COLO829 (cell line): ENCODE results near the gene SUPT16H.
"Not testable (repeated sequence)": the region's sequence is repeated elsewhere in the genome, so short reads cannot be mapped to it uniquely, and the experiment has no call there.

Experiments
- DNase-seq: peaks from one replicate; pipeline ENCODE4 v3.0.0; 2012; ENCODE audit warnings: low spot score

The SUPT16H gene

DNA sequence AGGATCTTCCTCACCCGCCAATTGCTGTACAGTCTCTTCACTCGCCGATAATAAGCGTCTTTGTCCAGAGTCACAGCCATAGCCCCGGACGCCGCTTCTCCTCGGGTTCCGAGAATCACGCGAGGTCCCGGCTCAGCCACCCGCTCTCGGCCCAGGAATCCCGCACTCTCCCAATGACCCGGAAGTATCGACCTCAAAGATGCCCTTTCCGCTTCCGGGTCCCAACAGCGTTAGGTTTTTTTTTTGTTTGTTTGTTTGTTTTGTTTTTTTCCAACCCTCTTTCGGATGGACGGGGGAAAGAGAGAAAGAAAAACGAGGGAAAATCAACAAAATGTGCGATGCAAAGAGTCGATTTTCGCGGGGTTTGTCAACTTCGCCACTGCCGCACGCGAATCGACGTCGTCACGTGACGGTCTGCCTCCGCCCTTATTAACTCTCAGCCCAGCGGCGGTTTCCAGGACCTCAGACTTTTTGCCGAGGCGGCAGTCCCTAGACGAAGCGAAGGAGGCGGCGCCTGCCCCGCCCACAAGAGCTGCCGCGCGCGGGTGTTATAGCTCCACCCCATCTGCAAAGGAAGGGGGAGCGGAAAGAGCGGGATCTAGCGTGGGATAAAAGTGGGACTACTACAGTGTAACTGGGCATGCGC is at the start of gene SUPT16H:
Gene SUPT16H (minus strand): TSS at position 172 of the 646 bp plus-strand sequence. CDS start 92 bp downstream, at position 80.
- peak; percentile 93 for DNase-seq

DNA sequence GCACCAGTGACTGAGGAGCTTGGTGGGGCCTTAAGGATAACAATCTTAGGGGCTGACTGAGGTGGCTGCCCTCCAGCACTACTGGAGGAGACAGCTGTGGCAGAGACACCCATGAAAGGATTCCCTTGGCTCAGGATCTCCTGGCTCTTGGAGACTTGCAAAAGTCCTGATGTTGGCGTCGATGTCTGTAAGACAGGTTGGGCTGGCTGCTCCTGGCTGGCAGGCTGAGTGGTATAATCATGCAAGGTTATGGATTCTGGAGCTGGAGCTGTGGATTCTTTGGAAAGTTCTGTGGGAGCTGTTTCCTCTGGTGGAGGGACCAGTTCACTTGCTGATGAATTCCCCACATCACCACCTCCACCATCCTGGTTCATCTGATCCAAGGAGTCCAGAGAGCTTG is 47.3 kb upstream of the SUPT16H start:
- no peak for DNase-seq

- DNase-seq: no peak
These were observed 45.1 kb upstream of the SUPT16H start for GRCh38 chr14:21428930-21429329.

GRCh38 chr14:21426692-21427091 is 42.9 kb upstream of the SUPT16H start:
- no peak for DNase-seq

GRCh38 chr14:21419528-21419927 is 35.7 kb upstream of the SUPT16H start:
- no peak for DNase-seq

- no peak for DNase-seq
These were observed 31.5 kb upstream of the SUPT16H start for GRCh38 chr14:21415329-21415728.

GRCh38 chr14:21414137-21414631 is 30.4 kb upstream of the SUPT16H start:
- DNase-seq: no peak

DNA sequence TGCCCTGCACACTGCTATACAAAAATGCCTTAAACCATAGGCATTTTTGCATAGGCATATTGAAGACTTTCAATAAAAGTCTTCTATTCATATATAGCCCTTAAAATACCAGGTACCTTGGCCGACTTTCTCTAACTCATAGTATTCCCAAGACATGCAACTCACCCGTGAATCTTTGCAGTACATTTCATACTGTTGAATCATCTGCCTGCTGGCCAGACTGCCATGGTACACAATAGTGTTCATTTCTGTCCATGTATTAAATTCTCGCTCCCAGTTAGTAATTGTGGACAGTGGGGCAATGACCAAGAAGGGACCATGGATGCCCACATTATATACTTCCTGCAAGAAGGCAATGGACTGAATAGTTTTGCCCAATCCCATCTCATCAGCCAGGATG is 24.3 kb upstream of the SUPT16H start:
- DNase-seq: peak; percentile 52

DNA sequence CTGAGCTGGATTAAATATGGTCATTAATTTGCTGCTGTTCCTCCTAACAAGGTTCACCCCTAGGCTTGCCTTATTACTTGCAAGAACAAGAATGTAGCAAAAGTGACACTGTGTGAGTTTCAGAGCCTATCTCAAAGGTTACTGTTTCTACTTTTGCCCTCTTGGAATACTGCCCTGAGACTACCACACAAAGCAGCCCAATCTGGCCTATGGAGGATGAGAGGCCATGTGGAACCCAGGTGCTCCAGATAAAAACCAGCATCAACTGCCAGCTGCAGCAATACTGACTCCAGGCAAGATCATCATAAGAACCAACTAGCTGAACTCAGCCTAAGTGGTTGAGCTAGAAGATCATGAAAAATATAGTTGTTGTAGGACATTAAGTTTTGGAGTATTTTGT is 22.4 kb upstream of the SUPT16H start:
- DNase-seq: no peak

DNA sequence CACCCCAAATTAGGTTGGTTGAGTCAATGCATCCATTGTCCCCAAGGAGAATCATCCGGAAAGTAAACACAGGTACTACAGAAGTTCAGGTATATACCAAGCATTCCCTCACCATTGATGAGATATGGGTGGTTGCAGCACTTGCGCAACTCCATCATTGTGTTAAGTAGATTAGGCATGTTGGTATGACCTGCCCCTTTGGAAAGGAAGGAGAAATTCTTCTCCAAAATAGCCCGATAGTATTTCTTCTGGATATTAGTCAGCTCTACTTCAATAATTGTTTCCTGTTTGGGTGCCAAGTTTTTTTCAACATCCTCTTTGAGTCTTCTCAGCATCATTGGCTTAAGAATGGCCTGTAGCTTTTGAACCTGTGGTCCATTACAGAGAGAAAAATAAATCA is 21.3 kb upstream of the SUPT16H start:
- DNase-seq: no peak

- DNase-seq: no peak
These were observed 15.6 kb upstream of the SUPT16H start for GRCh38 chr14:21399311-21399870.

- DNase-seq: no peak
These were observed 15.1 kb upstream of the SUPT16H start for GRCh38 chr14:21398901-21399300.

DNA sequence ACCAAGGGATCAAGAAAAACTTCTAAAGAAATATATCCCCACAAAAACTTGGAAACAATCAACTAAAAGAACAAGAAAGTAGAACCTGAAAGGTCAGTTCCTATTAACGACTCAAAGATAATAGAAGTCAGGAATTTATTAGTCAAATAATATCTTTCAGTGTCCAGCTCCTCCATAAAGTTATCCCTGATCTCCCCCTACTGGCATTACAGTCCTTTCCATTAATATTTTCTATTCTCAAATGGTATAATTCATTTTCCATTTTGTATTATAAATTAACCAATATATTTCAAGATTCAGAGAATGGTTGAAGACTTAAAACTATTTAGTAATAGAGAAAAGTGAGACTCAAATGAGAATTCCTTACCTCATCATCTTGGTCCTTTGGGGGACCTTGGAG is 11.6 kb upstream of the SUPT16H start:
- no peak for DNase-seq

- DNase-seq: no peak
These were observed 1.5 kb upstream of the SUPT16H start for GRCh38 chr14:21385188-21385904.

GRCh38 chr14:21384494-21384851 is 654 bp upstream of the SUPT16H start:
- DNase-seq: no peak

DNA sequence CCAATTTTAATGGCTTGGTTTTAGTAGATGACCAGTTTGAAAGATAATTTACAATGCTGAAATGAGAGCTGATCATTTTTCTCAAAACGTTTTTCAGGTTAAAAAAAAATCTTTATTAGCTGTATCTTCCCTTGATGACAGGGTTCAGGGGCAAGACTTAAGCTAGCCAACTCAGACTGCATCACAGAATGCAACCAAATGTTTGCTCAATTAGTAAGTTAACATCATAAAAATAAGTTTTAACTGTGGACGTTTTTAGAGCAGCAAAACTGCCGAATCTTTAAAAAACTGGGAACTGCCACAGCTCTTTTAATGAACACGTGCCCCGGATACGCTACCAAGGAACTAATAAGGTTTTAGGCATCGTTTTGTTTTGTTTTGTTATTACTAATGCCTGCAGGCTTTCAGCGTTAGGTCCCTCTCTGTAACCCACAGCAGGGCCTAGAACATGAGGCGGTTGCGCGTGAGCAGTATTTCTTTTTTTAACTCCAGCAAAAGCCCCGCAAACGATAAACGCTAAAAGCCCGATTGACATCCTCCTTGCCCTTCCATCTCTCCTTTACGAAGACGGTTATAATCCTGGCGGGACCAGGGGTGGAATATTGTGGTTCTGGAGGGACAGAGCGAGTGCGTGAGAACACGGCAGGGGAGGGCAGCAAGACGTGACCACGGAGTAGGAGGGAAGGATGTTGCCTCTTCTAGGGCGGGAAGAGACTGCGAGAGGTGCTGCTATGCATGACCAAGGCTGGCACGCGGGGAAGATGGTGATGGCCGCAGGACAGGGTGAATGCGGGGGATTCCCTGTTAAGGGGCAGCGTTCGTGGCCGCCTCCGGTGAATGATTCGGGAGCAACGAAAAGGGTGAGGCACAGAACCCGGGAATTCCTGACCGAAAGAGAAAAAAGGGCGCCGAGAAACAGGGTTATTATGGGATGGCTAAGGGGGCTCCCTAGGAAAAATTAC is 652 bp downstream of the SUPT16H start:
- DNase-seq: peak; percentile 41

- DNase-seq: no peak
These were observed 1.7 kb downstream of the SUPT16H start for GRCh38 chr14:21382095-21382494.

GRCh38 chr14:21379338-21379737 is 4.5 kb downstream of the SUPT16H start:
- no peak for DNase-seq

DNA sequence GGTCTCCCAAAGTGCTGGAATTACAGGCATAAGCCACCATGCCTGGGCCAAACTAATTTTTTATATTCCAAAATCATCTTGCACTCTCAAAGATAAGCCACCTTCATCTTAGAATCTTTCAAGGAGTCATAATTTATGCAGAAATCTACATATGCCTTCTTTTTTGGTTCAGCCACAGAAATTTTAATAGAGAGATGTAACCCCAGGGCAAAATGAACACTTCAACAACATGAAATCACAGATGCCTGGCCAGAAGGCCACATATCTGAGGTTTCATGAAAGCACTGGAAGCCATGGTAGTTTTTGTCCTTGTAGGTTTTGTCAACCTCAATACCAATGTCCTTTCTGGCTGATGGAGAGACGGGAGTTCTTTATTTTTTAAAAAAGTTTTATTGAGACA is 9.8 kb downstream of the SUPT16H start:
- DNase-seq: no peak

DNA sequence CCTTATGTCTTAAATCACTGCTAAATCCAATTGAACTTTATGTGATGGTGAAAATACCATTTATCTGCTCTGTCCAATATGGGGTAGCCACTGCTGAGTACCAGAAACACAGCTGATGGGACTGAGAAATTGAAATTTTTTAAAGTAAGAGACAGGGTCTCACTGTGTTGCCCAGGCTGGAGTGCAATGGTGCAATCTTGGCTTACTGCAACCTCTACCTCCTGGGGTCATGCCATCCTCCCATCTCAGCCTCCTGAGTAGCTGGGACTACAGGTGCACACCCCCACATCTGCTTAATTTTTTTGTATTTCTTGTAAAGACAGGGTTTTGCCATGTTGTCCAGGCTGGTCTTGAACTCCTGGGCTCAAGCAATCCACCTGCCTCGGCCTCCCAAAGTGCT is 11.0 kb downstream of the SUPT16H start:
- DNase-seq: not testable (repeated sequence)

- peak; percentile 34 for DNase-seq
These were observed 13.7 kb downstream of the SUPT16H start for GRCh38 chr14:21369949-21370679.
